ENCODE measurements around the gene MYPOP.
"Not testable (repeated sequence)": the region's sequence is repeated elsewhere in the genome, so short reads cannot be mapped to it uniquely, and the experiment has no call there.

MYPOP gene

DNA sequence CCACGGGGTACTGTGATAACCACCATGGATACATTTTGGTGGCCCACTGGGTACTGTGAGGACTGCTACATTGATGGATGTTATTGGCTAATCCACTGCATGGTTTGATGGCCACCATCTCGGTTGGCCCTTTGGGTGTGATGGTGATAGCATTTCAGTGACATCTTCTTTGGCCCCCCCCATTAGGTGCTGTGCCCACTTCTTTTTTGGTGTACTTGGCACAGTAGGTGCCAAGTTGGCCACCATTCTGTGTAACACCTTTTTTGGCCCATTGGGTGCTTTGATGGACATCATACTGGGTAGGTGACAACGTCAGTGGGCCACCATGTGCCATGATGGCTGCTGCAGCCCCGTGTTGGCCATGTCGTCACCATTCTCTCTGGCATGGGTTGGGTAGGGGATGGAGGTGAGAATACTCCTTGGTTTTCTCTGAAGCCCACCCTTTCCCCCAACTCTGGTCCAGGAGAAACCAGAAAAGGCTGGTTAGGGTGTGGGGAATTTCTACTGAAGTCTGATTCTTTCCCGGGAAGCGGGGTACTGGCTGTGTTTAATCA lies 29.1 kb downstream of the MYPOP start:
- no peak overlapping the region for H2AFZ ChIP-seq (ENCODE audit: low read length)
- no peaks in the 10 kb centered on the region for H3K36me3 ChIP-seq (replicated peaks; ENCODE audit: insufficient read depth, low read length)
- TF ChIP-seq EZH2phosphoT487 (IDR thresholded peaks at IDR 0.05; ENCODE audit: low read length) = no peak
- TF ChIP-seq, protein P1, sequence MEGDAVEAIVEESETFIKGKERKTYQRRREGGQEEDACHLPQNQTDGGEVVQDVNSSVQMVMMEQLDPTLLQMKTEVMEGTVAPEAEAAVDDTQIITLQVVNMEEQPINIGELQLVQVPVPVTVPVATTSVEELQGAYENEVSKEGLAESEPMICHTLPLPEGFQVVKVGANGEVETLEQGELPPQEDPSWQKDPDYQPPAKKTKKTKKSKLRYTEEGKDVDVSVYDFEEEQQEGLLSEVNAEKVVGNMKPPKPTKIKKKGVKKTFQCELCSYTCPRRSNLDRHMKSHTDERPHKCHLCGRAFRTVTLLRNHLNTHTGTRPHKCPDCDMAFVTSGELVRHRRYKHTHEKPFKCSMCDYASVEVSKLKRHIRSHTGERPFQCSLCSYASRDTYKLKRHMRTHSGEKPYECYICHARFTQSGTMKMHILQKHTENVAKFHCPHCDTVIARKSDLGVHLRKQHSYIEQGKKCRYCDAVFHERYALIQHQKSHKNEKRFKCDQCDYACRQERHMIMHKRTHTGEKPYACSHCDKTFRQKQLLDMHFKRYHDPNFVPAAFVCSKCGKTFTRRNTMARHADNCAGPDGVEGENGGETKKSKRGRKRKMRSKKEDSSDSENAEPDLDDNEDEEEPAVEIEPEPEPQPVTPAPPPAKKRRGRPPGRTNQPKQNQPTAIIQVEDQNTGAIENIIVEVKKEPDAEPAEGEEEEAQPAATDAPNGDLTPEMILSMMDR (IDR thresholded peaks at IDR 0.05; ENCODE audit: low read length) = no peak
- no peak for TF ChIP-seq EZH2 (optimal IDR thresholded peaks at IDR 0.05; ENCODE audit: low read depth, low read length)
- no peaks in the 10 kb centered on the region for H3F3A ChIP-seq (ENCODE audit: insufficient read depth, low read length)
- no peak overlapping the region for H3K4me3 ChIP-seq (ENCODE audit: low read length)
- no peaks in the 10 kb centered on the region for H3K4me1 ChIP-seq (ENCODE audit: low read length)
- no peaks in the 10 kb centered on the region for H3K9me3 ChIP-seq (replicated peaks; ENCODE audit: insufficient read depth, low read length)
- H3K27ac ChIP-seq (ENCODE audit: low read length) = no peak overlapping the region
- no peak overlapping the region for H3K9ac ChIP-seq (ENCODE audit: low read length)
- H3K27me3 ChIP-seq (replicated peaks; ENCODE audit: insufficient read depth, low read length) = peaks cover 80% of the 10 kb centered on the region
- no peaks in the 10 kb centered on the region for H3K9me2 ChIP-seq (replicated peaks; ENCODE audit: insufficient read depth, low read length)
- no peaks in the 10 kb centered on the region for H4K20me1 ChIP-seq (ENCODE audit: insufficient read depth, low read length)
- H3K79me2 ChIP-seq (ENCODE audit: low read length) = no peaks in the 10 kb centered on the region
- no peak for DNase-seq
- H3K4me2 ChIP-seq (ENCODE audit: low read depth, low read length) = no peak overlapping the region

DNA sequence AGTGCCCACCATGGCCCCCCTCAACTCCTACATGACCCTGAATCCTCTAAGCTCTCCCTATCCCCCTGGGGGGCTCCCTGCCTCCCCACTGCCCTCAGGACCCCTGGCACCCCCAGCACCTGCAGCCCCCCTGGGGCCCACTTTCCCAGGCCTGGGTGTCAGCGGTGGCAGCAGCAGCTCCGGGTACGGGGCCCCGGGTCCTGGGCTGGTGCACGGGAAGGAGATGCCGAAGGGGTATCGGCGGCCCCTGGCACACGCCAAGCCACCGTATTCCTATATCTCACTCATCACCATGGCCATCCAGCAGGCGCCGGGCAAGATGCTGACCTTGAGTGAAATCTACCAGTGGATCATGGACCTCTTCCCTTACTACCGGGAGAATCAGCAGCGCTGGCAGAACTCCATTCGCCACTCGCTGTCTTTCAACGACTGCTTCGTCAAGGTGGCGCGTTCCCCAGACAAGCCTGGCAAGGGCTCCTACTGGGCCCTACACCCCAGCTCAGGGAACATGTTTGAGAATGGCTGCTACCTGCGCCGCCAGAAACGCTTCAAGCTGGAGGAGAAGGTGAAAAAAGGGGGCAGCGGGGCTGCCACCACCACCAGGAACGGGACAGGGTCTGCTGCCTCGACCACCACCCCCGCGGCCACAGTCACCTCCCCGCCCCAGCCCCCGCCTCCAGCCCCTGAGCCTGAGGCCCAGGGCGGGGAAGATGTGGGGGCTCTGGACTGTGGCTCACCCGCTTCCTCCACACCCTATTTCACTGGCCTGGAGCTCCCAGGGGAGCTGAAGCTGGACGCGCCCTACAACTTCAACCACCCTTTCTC lies 30.1 kb downstream of the MYPOP start:
- Histone ChIP-seq H3K9ac (ENCODE audit: low read length) (no peak overlapping the region), H3K4me3 (ENCODE audit: low read length) (no peak overlapping the region), H3K79me2 (ENCODE audit: low read length) (no peaks in the 10 kb centered on the region), H3F3A (ENCODE audit: insufficient read depth, low read length) (no peaks in the 10 kb centered on the region), H3K27me3 (replicated peaks; ENCODE audit: insufficient read depth, low read length) (peaks cover 87% of the 10 kb centered on the region), H3K4me2 (ENCODE audit: low read depth, low read length) (no peak overlapping the region), H3K9me2 (replicated peaks; ENCODE audit: insufficient read depth, low read length) (no peaks in the 10 kb centered on the region), H3K27ac (ENCODE audit: low read length) (no peak overlapping the region), H3K36me3 (replicated peaks; ENCODE audit: insufficient read depth, low read length) (no peaks in the 10 kb centered on the region), H3K4me1 (ENCODE audit: low read length) (no peaks in the 10 kb centered on the region), H4K20me1 (ENCODE audit: insufficient read depth, low read length) (no peaks in the 10 kb centered on the region), H2AFZ (ENCODE audit: low read length) (no peak overlapping the region), H3K9me3 (replicated peaks; ENCODE audit: insufficient read depth, low read length) (no peaks in the 10 kb centered on the region)
- no peak for DNase-seq
- TF ChIP-seq, protein P1 (IDR thresholded peaks at IDR 0.05; ENCODE audit: low read length) = no peak
- TF ChIP-seq EZH2phosphoT487 (IDR thresholded peaks at IDR 0.05; ENCODE audit: low read length) = no peak
- TF ChIP-seq EZH2 (optimal IDR thresholded peaks at IDR 0.05; ENCODE audit: low read depth, low read length) = no peak

DNA sequence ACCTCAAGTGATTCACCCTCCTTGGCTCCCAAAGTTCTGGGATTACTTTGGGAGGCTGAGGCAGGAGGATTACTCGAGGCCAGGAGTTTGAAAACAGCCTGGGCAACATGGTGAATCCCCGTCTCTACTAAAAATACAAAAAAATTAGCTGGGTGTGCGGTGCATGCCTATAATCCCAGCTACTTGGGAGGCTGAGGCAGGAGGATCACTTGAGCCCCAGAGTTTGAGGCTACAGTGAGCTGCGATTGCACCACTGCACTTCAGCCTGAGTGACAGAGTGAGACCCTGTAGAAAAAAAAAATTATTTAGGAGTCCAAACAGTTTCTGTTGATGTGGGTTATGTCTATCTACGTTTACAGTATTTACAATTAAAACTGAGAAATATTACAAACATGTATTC lies 31.6 kb downstream of the MYPOP start:
- H3K79me2 ChIP-seq (ENCODE audit: low read length) = no peaks in the 10 kb centered on the region
- no peak for DNase-seq
- no peaks in the 10 kb centered on the region for H3K9me2 ChIP-seq (replicated peaks; ENCODE audit: insufficient read depth, low read length)
- H3K36me3 ChIP-seq (replicated peaks; ENCODE audit: insufficient read depth, low read length) = no peaks in the 10 kb centered on the region
- H3K4me2 ChIP-seq (ENCODE audit: low read depth, low read length) = no peak overlapping the region
- TF ChIP-seq EZH2 (optimal IDR thresholded peaks at IDR 0.05; ENCODE audit: low read depth, low read length) (no peak), EZH2phosphoT487 (IDR thresholded peaks at IDR 0.05; ENCODE audit: low read length) (no peak)
- TF ChIP-seq, protein P1 (IDR thresholded peaks at IDR 0.05; ENCODE audit: low read length) = no peak
- H3K9ac ChIP-seq (ENCODE audit: low read length) = no peak overlapping the region
- no peak overlapping the region for H3K4me3 ChIP-seq (ENCODE audit: low read length)
- H3K9me3 ChIP-seq (replicated peaks; ENCODE audit: insufficient read depth, low read length) = no peaks in the 10 kb centered on the region
- H2AFZ ChIP-seq (ENCODE audit: low read length) = no peak overlapping the region
- H3F3A ChIP-seq (ENCODE audit: insufficient read depth, low read length) = no peaks in the 10 kb centered on the region
- no peaks in the 10 kb centered on the region for H3K4me1 ChIP-seq (ENCODE audit: low read length)
- H3K27me3 ChIP-seq (replicated peaks; ENCODE audit: insufficient read depth, low read length) = peaks cover 87% of the 10 kb centered on the region
- no peak overlapping the region for H3K27ac ChIP-seq (ENCODE audit: low read length)
- no peaks in the 10 kb centered on the region for H4K20me1 ChIP-seq (ENCODE audit: insufficient read depth, low read length)

DNA sequence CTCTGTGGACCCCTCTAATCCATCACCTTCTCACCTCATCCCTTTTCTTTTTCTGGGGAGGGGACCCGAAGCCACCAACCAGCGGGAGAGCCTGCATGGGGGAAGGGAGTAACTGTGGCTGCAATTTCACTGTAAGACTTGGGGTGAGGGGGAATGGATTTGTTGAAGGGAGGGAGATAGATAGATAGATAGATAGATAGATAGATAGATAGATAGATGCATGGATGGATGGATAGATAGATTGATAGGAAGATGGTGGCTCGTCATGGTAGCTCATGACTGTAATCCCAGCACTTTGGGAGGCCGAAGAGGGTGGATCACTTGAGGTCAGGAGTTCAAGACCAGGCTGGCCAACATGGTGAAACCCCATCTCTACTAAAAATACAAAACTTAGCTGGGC lies 35.2 kb downstream of the MYPOP start:
- H3K4me3 ChIP-seq (ENCODE audit: low read length); DNase-seq; H3K36me3 ChIP-seq (replicated peaks; ENCODE audit: insufficient read depth, low read length); H3K79me2 ChIP-seq (ENCODE audit: low read length); H3K27ac ChIP-seq (ENCODE audit: low read length); H3K9me2 ChIP-seq (replicated peaks; ENCODE audit: insufficient read depth, low read length); H3K9me3 ChIP-seq (replicated peaks; ENCODE audit: insufficient read depth, low read length); H2AFZ ChIP-seq (ENCODE audit: low read length); H3K4me2 ChIP-seq (ENCODE audit: low read depth, low read length); H3K4me1 ChIP-seq (ENCODE audit: low read length); H4K20me1 ChIP-seq (ENCODE audit: insufficient read depth, low read length); H3F3A ChIP-seq (ENCODE audit: insufficient read depth, low read length); H3K9ac ChIP-seq (ENCODE audit: low read length): not testable (repeated sequence)
- peaks cover 79% of the 10 kb centered on the region for H3K27me3 ChIP-seq (replicated peaks; ENCODE audit: insufficient read depth, low read length)
